Measurements from ENCODE around the gene RAB3C.

DNA sequence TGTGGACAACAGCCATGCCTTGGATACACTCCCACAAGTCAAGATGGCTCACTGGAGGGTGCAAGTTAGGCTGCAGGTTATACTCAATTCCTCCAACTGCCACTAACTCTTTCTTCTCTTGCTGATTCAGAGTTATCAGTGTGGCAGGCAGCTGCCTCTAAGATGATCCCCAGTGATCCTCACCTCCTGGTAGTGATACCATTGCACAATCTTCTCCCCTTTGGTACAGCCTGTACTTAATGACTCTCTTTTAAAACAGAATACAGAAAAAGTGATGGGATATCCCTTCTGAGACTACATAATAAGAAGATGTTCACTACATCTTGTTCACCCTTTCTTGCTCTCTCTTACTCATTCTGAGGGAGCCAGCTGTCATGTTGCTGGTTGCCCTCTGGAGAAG lies 323.1 kb downstream of the RAB3C start:
- TF ChIP-seq, protein P1, sequence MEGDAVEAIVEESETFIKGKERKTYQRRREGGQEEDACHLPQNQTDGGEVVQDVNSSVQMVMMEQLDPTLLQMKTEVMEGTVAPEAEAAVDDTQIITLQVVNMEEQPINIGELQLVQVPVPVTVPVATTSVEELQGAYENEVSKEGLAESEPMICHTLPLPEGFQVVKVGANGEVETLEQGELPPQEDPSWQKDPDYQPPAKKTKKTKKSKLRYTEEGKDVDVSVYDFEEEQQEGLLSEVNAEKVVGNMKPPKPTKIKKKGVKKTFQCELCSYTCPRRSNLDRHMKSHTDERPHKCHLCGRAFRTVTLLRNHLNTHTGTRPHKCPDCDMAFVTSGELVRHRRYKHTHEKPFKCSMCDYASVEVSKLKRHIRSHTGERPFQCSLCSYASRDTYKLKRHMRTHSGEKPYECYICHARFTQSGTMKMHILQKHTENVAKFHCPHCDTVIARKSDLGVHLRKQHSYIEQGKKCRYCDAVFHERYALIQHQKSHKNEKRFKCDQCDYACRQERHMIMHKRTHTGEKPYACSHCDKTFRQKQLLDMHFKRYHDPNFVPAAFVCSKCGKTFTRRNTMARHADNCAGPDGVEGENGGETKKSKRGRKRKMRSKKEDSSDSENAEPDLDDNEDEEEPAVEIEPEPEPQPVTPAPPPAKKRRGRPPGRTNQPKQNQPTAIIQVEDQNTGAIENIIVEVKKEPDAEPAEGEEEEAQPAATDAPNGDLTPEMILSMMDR (IDR thresholded peaks at IDR 0.05) = no peak
- no peak for TF ChIP-seq POLR2A (IDR thresholded peaks at IDR 0.05)
